Body of pancreas (tissue), 4 donors: ENCODE results near the gene LRRC70.

ENCODE experiments used
- CTCF ChIP-seq, 7 experiments: fragments of 450-650 bp in 4 of 7; fragments of 200-600 bp in 3 of 7; sonication (generic) in 3 of 7; IDR thresholded peaks; one replicate each; pipeline ENCODE4 v1.5.1; 2016 to 2019; ENCODE audit warnings: antibody characterized with exemption in 7 of 7
- POLR2A ChIP-seq, 3 donors: fragments of 450-650 bp; IDR thresholded peaks; one replicate each; pipeline ENCODE4 v1.6.1; 2016; ENCODE audit warnings: antibody characterized with exemption in 3 of 3, mild to moderate bottlenecking in 2 of 3

GRCh38 chr5:62626534-62626933, 47.9 kb downstream of the LRRC70 start:
- TF ChIP-seq CTCF (IDR thresholded peaks at IDR 0.05) (no peak), POLR2A (IDR thresholded peaks at IDR 0.05) (no peak)
